Left cardiac atrium (tissue), 4 donors: ENCODE results near the gene FBXW7. TPM values are rescaled to one million over a fixed set of nuclear protein-coding genes. Genes with fewer than 3 reads are reported as not detected.
"Not testable (repeated sequence)": the region's sequence is repeated elsewhere in the genome, so short reads cannot be mapped to it uniquely, and the experiment has no call there.

Source experiments
- ATAC-seq, 2 donors: fragments of 200-7000 bp; cut with Tn5 transposase; one replicate each; pipeline ENCODE4 v1.9.1; 2020; ENCODE audit warnings: mild to moderate bottlenecking in 2 of 2, moderate library complexity in 2 of 2
- DNase-seq: peaks from one replicate; pipeline ENCODE4 v3.0.0-alpha.2; 2020
- intact Hi-C, 2 donors: fragments of 100-400 bp; cut with DNase I; formaldehyde crosslinking; loops; one replicate each; pipeline versions ENCODE4 v1.14.1 to v1.15.1; 2022 to 2023
- total RNA-seq, 2 donors: library from RNA; stranded (reverse); fragmentation: NEBNext Ultra II Directional; extraction: Animal tissue kit (Norgen Biotek cat#: 25700); gene quantifications; one replicate each; pipeline ENCODE4 v1.2.1, GENCODE V29; 2021
- donor health status: DM: no; HTN: yes; CAD: no.
- donor health status: DM: no; HTN: yes; CAD: no; lungs with severe emphysema.
- donor health status: DM: yes; HTN: yes; CAD: no.
- donor health status: Dilated cardiomyopathy.

Gene FBXW7
- total RNA-seq, 2 donors from 2014 or later, result 39.5 to 45.6 TPM

DNA sequence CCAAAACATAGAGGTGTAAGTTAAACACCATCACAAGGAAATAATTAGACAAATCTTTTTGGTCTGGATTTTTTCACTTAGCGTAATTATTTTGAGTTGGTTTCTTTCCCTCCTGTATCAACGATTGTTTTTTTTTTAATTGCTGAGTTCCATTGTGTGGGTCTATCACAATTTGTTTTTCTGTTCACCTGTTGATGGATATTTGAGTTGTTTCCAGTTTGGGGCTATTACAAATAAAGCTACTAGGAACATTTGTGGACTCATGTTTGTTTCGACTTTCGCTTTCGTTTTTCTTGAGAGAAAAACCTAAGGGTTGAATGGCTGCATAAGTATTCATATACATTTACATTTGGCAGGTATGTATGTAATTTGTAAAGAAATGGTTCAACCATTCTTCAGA, 20.4 kb upstream of the FBXW7 start:
- intact Hi-C loops, result no loop called here
- DNase-seq (no peak), ATAC-seq (no peak)

DNA sequence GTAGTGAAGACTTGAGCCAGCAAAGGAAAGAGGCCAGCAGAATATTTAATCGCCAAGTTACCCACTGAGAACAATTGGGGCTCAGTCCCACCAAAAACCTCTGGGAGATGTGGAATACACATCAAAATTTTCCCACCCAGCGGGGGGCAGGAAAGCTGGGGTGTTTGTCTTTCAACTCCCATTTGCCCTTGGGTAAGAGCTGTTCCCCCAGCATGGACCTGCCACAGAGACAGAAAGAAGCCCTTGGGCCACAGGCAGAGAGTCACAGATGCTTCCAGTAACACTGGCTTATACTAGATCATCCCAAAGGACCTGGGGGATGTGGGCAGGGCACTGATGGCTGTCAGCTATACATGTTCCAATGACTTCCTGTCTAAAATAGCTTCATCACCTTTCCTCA, 18.9 kb upstream of the FBXW7 start:
- no peak for DNase-seq
- no peak for ATAC-seq
- intact Hi-C loops, result no loop called here

DNA sequence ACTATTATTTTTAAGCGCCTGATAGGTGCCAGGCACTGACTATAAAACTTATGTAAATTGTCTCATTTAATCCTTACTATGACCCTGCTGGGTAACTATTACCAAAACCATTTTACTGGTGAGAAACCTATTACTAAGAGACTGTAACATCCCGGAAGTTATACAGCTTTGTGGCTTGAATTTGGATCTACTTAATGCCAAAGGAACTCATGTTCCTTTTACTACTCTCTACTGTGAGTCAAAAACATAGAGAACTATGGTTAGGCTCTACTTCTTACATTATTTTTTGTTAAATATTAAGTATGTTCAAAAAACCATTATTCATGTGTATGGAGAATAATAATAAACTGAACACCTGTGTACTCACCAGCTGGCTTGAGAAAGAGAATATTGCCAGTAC, 14.8 kb upstream of the FBXW7 start:
- intact Hi-C loops, ATAC-seq, DNase-seq: not testable (repeated sequence)

DNA sequence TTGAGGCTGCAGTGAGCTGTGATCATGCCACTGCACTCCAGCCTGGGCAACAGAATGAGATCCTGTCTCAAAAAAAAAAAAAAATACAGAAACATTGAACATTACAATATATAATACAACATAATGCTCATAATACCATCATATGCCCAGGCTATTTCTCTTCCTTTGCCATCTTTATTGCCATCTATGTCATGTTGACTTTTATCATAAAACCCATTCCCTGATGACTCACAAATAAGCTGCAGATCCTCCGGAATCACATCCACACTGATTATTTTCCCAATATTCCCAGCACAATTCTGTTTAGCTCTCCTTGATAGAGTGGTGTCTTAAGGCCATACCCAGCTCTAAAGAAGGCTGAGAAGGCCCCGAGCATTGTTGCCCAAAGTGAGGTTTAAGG, 9.2 kb upstream of the FBXW7 start:
- no peak for DNase-seq
- ATAC-seq, result no peak
- intact Hi-C loops, result no loop called here

DNA sequence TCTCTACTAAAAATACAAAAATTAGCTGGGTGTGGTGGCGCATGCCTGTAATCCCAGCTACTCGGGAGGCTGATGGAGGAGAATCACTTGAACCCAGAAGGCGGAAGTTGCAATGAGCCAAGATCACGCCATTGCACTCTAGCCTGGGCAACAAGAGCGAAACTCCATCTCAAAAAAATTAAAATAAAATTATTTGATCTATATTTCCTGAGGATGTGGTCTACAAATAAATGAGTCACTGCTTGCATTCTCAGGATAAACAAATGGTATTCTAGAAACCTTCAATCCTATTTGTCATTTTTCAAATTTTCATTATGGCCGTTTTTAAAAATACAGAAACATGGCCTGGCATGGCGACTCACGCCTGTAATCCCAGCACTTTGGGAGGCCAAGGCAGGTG, 8.6 kb upstream of the FBXW7 start:
- DNase-seq, ATAC-seq, intact Hi-C loops: not testable (repeated sequence)

DNA sequence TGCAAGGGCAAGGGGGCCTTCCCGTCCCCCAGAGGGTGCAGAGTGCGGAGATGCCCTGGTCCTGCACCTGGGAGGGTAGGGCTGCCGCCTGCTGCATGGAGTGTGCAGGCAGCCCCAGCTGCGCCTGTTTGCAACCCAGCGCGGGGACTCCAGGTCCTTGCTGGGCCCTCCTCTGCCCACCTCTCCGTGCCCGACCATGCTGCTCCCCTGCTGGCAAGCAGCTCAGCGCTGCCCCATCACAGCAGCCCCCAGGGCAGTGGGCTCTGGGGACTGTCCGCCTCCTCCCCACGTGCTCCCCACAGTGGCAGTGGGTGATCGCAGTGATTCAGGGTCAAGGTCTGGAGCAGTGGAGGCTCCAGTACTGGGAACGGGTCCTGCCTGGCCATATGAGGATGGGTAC, 5.0 kb upstream of the FBXW7 start:
- ATAC-seq (no peak), DNase-seq (no peak)
- intact Hi-C loops, result no loop called here

DNA sequence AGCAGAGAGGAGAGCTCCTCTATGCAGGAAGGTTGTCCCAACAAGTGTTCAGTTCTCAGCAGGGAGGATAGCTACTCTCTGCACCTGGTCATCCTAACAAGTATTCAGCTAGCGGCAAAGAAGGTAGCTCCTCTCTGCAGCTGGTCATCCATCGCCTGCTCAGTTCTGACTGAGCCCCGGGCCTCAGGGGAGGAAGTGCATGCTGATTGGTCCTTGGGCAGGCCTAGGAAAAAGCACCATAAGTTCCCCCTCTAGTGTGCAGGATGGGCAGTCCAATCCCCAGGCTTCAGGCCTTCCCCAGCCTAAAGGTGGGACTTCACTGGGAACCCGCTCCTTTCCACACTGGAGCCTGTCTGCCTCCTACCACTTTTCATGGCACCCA, 4.4 kb upstream of the FBXW7 start:
- ATAC-seq (no peak), DNase-seq (no peak)
- intact Hi-C loops, result no loop called here

DNA sequence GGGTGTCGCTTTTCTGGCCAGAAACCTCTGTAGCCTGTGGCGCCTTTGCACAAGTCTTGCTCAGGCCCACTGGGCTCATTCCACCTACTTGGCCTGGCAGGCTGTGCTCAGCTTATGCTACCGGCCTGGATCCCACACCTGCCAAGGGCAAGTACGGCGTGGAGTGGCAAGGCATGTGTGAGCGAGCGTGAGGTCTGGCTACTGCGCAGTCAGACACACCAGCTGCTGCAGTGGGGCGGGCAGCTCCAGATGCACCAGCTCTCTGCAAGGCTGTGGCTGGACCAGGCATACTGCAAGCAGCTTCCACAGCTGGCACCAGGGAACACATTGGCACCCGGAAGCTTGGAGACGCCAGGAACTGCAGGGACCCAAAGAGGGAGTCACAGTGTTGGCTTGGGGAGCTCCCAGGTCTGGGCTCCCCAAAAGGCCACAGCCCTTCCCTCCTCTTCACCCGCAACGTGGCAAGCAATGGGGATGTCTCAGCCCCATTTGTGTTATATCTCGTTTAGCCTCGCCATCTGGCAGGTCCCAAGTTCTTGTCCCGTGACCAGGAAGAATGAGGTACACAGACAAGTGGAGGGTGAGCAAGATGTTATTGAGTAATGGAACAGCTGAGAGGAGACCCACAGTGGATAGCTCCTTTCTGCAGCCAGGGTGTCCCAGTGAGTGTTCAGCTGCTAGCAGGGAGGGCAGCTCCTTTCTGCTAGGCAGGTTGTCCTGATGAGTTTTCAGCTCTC, 3.8 kb upstream of the FBXW7 start:
- no peak for ATAC-seq
- DNase-seq, result no peak
- intact Hi-C loops, result no loop called here

DNA sequence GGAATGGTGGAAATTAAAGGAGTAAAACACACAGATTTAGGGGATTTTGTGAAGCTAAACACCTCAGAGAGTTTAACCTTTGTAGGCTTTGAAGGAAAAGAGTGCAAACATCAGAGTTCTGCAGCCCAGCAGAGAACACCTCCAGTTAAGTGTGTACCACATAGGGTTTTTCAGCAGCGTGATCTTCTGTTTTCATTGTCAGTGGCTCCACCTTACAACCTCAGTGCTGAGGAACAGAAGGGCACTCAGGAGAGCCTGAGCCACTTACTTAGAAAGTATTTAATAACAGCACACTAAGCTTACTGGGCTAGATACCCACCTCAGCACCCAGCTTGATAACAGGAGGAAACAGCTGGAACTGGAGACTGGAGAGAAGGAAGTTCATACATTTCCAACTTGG, 2.0 kb upstream of the FBXW7 start:
- intact Hi-C loops, result no loop called here
- no peak for DNase-seq
- no peak for ATAC-seq

DNA sequence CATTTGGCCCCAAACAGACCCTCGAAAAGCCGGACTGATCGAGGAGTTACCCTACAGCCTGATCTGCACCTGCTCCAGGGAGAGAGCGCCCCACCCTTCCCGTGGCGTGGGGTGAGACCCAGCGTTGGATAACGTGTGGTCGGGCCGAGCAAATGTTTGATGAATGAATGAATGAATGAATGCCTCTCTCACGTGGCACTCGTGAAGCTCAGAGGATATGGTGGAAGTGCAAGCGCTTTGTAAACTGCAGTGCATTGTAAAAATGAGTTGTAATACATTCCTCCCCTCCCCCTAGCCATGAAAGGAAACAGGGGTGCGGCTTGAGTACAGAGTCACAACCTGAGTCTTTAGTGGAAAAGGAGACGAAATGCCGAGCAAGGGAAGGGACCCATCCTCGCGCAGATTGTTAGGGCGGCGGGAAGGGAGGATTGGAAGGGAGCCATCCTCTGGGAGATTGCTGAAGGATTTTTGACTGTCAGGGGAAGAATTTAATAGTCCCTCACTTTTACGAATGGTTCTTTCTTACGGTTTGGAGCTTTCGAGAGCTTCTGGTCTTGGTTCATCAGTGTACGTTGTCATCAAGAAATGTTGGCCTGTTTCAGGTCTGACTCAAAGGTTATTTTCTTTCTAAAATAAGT, 772 bp upstream of the FBXW7 start:
- DNase-seq (no peak), ATAC-seq (peak; percentile 12 to 39)
- intact Hi-C loops, result no loop called here

DNA sequence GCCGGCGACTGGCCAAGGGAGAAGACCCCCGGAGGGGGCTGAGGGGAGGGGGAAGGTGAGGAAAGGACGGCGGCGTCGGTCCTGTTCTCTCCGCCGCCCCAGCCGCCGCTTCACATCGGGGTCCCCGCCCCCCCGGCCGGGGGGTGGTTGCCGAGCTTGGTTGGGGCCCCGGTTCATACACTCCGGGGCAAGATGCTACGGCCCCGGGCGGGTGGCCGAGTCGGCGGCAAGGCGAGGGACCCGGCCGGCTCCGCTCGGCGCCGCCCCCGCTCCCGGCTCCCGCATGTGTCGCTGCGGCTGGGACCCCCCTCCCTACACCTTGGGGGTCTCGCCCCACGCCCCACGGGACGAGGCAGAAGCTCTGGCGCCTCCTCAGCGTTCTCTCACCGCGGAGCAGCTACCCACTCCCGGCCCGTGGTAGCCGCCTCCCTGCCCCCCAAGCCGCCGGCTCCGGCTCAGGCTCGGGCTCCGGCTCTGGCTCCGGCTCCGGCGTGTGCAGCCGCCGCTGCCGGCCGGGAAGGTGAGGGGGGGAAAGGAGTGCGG, 461 bp downstream of the FBXW7 start:
- intact Hi-C loops, result no loop called here

DNA sequence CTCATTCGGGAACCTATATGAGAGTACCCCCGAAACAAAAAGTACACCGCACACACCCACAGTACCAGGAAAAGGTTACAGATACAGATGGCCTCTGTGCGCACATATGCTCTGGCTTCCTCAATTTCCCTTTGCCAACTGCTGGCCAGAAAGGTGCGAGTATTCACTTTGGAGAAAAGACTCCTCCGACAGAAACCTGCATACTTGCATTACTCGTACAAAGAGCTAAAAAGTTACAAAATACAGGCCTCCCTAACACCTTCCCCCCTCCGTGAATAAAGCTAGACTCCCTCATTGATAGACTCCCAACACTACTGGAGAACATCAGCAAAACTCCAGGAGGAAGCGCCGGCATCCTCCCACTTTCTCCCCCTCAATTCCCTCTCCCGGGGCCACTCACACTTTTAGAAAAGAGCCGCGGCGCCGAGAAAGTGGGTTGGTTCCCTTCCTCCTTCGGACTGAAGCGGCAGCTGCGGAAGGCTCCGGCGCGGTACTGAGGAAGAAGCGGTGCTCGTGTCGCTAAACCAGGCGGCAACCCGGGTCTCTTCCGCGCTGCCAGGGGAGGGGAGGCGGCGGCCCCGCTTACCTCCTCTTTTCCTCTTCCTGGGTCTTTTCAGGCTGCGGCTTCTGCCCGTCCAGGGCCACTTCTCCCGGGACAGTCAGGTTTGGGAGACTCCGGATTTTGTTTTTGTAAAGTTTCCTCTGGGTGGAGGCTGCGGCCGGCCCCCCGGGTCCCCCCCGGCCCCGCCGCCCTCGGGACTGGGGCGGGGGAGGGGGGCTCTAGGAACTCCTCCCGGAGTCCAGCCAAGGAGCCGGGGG, 1.1 kb downstream of the FBXW7 start:
- intact Hi-C loops, result no loop called here
- peak; percentile 45 for DNase-seq

More for the DNA sequence above, 461 bp downstream of the FBXW7 start:
- DNase-seq (peak; percentile 28), ATAC-seq (peak; percentile 12 to 31)

DNA sequence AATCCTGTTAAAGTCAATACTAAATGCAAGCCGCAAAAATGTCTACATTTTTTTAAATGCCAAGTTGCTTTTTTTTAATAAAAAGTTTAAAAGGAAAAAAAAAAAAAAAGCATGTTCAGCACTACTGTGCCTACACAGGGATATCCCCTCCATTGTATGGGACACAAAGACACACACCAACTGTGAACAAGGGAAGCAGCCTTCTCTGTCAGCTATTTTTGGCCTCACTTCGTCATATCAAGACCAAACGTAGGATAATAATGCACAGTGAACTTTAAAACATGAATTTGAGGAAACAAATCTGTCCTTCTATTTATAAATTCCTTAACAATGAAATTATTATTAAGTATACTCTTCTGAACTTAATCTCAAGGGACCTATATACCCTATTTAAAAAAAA, 4.4 kb downstream of the FBXW7 start:
- DNase-seq (no peak), ATAC-seq (no peak)
- intact Hi-C loops, result no loop called here

More for the DNA sequence above, 1.1 kb downstream of the FBXW7 start:
- ATAC-seq, result peak in 1 of 2 donors; percentile 2

DNA sequence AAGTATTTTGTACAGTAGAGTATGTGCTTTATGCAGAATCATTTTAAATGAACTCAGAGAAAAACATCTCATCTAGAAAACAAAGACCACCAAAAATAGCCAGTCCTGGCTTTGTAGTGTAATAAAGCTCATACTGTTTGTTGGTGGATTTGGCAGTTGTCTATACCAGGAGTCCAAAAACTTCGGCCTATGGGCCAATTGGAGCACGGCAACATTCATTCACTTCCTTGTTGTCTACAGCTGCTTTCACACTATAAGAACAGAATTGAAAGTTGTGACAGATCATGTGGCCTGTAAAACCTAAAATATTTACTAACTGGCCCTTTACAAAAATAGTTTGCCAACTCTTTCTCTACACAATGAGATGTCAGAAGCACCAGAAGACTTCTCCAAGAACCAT, 5.3 kb downstream of the FBXW7 start:
- no peak for DNase-seq
- ATAC-seq, result no peak
- intact Hi-C loops, result no loop called here

DNA sequence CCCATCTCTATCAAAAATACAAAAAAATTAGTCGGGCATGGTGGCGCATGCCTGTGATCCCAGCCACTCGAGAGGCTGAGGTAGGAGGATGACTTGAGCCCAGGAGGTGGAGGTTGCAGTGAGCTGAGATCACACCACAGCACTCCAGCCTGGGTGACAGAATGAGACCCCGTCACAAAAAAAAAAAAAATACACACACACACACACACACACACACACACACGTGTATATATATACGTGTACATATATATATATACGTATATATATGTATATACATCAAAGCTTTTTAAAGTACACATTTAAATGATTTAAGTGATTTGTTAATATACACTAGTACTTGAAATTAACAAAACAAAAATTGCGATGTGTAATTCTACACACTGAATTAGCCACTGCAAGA, 6.0 kb downstream of the FBXW7 start:
- ATAC-seq (no peak), DNase-seq (no peak)
- intact Hi-C loops, result no loop called here

DNA sequence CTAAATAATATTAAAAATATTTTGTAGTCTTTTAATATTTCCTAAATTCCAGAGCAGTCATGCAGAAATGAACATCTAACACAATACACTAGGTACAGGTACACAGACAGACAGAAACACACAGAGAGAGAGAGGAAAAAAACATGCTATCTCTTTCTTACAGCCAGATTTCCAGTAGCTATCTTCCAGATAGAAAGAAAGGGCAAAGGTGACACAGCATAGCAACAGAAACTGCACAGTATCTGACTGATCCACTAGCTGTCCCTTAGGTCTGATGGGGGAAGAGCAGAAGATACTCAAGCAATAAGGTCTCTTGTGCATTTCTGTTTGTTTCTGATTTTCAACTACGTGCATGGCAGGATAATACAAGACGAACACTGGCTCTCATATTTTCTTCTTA, 7.8 kb downstream of the FBXW7 start:
- intact Hi-C loops, result no loop called here
- no peak for ATAC-seq

DNA sequence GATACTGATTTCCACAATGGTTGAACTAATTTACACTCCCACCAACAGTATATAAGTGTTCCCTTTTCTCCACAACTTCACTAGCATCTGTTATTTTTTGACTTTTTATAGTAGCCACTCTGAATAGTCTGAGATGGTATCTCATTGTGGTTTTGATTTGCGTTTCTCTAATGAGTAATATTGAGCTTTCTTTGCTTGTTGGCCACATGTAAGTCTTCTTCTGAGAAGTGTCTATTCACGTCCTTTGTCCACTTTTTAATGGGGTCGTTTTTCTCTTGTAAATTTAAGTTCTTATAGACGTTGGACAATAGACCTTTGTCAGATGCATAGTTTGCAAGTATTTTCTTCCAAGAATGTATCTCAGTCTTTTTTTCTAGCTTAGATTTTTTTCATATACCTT, 10.0 kb downstream of the FBXW7 start:
- DNase-seq (no peak), ATAC-seq (no peak)
- intact Hi-C loops, result no loop called here

More for the DNA sequence above, 7.8 kb downstream of the FBXW7 start:
- DNase-seq, result no peak

DNA sequence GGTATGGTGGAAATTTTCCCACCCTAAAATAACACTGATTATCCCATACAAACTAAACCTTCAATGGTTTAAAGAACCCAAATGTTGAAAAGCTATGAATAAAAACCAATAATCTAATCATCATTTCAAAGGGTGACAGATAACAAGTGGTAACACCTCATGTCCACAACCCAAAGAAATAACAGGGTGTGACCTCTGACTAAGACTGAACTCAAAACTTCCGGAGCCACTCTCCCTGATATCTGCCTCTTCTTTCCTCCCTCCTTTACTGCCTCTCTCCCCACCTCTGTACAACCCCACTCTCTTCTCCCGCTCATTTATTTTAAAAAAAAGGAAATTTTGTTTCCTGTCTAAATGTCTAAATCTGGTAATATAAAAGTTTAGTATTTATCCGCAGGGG, 11.5 kb downstream of the FBXW7 start:
- no peak for DNase-seq
- no peak for ATAC-seq
- intact Hi-C loops, result no loop called here

DNA sequence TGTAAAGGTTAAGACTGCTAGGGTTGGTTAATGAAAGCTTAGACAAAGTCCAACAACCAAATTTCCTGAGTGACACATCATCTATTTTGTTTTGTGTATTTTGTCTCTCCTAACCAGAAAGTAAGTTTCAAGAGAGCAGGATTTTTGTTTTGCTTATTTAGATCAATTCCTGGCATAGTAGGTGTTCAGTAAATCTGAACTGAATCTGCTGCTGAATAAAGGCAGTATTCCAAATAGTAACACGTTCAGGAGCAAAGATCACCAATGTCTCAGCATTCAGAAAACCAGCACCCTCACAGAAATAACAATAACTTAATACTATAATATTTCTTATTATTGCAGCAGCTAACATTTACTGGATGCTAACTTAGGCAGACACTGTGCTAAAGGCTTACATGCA, 12.2 kb downstream of the FBXW7 start:
- intact Hi-C loops, result no loop called here
- DNase-seq, result no peak
- ATAC-seq, result no peak

DNA sequence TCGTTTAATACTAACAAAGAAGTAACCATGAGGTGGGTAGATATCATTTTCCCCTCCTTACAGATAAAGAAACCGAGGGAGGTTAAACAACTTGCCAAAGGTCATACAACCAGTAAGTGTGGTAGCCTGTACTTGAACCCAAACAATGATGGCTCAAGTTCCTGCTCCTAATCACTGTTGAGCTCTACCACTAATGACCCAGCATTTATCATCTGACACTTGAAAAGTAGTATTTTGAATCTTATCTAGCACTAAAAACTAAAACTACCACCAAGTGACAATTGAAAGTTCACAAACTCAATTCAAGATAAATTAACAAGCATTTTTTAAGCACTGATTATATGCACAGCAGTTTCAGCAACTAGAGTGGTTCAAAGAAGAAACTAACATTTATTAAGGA, 13.1 kb downstream of the FBXW7 start:
- intact Hi-C loops, result no loop called here
- DNase-seq (no peak), ATAC-seq (no peak)
